Measurements from ENCODE around the gene ERF. TPM values are rescaled to one million over a fixed set of nuclear protein-coding genes. Genes with fewer than 3 reads are reported as not detected.

ERF gene
- total and polyA plus RNA-seq, 2 of the 4 experiments (the other 2 are of a cell fraction): 5.2 to 32.4 TPM

DNA sequence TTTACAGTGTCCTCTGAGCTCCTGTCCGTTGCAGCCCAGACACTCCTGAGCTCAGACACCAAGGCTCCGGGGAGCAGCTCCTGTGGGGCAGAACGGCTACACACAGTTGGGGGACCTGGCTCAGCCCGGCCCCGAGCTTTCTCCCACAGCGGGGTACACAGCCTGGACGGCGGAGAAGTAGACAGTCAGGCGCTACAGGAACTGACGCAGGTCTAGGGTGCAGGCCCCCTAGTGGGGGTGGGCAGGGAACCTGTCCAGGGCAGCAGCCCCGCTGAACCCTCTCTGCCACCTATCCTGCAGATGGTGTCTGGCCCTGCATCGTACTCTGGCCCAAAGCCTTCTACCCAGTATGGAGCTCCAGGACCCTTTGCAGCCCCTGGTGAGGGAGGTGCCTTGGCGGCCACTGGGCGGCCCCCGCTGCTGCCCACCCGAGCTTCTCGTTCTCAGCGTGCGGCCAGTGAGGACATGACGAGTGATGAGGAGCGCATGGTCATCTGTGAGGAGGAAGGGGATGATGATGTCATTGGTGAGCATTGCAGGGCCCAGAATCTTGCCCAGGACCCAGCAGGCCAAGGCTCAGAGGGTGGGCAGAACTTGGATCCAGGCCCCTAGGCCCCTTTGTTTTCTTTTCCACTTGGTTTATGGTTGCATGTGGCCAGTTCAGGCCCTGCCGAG lies 34.1 kb upstream of the ERF start:
- in situ Hi-C loops (cut with MboI; ENCODE audit: low sequenced_read_pairs) (no loop called here), intact Hi-C loops (cut with micrococcal nuclease) (no loop called here)

More for the DNA sequence above, 34.1 kb upstream of the ERF start:
- Histone ChIP-seq H3K4me2 (ENCODE audit: low read depth, low read length) (no peak overlapping the region), H3K9me1 (ENCODE audit: insufficient read depth, low read length) (peaks cover 7% of the 10 kb centered on the region; the same call in 1 of the 2 replicates), H2BK15ac (ENCODE audit: low read depth, low read length) (no peak overlapping the region), H4K20me1 (ENCODE audit: insufficient read depth, low read length) (peaks cover 24% of the 10 kb centered on the region), H3K9ac (ENCODE audit: low read depth, low read length) (no peak overlapping the region), H3K56ac (ENCODE audit: extremely low read depth, insufficient read depth, low read length) (no peak overlapping the region), H3K4me1 (ENCODE audit: control insufficient read depth, insufficient read depth, low read length) (peaks cover 16% of the 10 kb centered on the region), H3K23ac (ENCODE audit: low read depth, low read length) (no peak overlapping the region), H3K79me1 (ENCODE audit: low read depth in 1 of 2, low read length in 2 of 2) (peaks cover 25 to 35% of the 10 kb centered on the region in 2 experiments), H2BK20ac (ENCODE audit: low read depth, low read length) (no peak overlapping the region), H3K9me3 (ENCODE audit: control insufficient read depth, insufficient read depth, low read length) (no peaks in the 10 kb centered on the region), H3K27me3 (ENCODE audit: control insufficient read depth, insufficient read depth, low read length) (no peaks in the 10 kb centered on the region), H4K91ac (ENCODE audit: insufficient read depth, low read depth, low read length) (no peak overlapping the region), H2BK120ac (ENCODE audit: low read depth, low read length) (no peak overlapping the region), H4K5ac (ENCODE audit: low read depth, low read length) (no peak overlapping the region), H2AK9ac (replicated peaks; ENCODE audit: low read depth, low read length, poor library complexity) (no peak overlapping the region), H2AK5ac (ENCODE audit: low read depth, low read length) (no peak overlapping the region), H3K14ac (replicated peaks; ENCODE audit: low read depth, low read length) (no peak overlapping the region), H3K4ac (ENCODE audit: low read depth, low read length) (no peak overlapping the region), H2AFZ (replicated peaks; ENCODE audit: low read length, poor library complexity) (no peak overlapping the region), H3K27ac (ENCODE audit: insufficient read depth, low read length) (no peak overlapping the region), H3K36me3 (ENCODE audit: control insufficient read depth, insufficient read depth, low read length) (peaks cover 68% of the 10 kb centered on the region), H3K4me3 (ENCODE audit: insufficient read depth, low read depth, low read length) (no peak overlapping the region), H4K8ac (ENCODE audit: low read depth in 2 of 2, low read length in 2 of 2) (no peak overlapping the region), H2BK5ac (ENCODE audit: low read depth, low read length, poor library complexity, severe bottlenecking) (no peak overlapping the region), H3K18ac (ENCODE audit: low read depth, low read length) (no peak overlapping the region)
- ATAC-seq (ENCODE audit: low read depth): no peak
- WGBS, 2 experiments (ENCODE audit: extremely low coverage in 2 of 2, insufficient read length in 1 of 2): 93% methylated on average over 14 of the region's 22 CpGs; no CpG with 5 or more reads in 1 of the 2 experiments
- BruUV-seq (replicated peaks): no TSS peak
- dilution Hi-C loops (cut with HindIII; ENCODE audit: low sequenced_read_pairs, unreplicated experiment): no loop called here
- ChIA-PET CTCF (no interaction called here), POLR2A (ENCODE audit: unreplicated experiment) (no interaction called here)
- no peak for DNase-seq
- TF ChIP-seq BHLHE40 (IDR thresholded peaks at IDR 0.05; ENCODE audit: low read depth, low read length): no peak
- TF ChIP-seq POLR2A (IDR thresholded peaks at IDR 0.05; ENCODE audit: low read depth, low read length): no peak
- TF ChIP-seq MXI1 (IDR thresholded peaks at IDR 0.05; ENCODE audit: borderline replicate concordance, low read depth, low read length): no peak
- no peak for TF ChIP-seq MAZ (IDR thresholded peaks at IDR 0.05; ENCODE audit: borderline replicate concordance, low read depth, low read length)
- TF ChIP-seq CEBPB (IDR thresholded peaks at IDR 0.05; ENCODE audit: low read depth, low read length): no peak
- TF ChIP-seq NFE2L2 (IDR thresholded peaks at IDR 0.05; ENCODE audit: low read depth, low read length): no peak
- no peak for TF ChIP-seq CHD1 (IDR thresholded peaks at IDR 0.05; ENCODE audit: low read depth, low read length)
- TF ChIP-seq RFX5 (IDR thresholded peaks at IDR 0.05; ENCODE audit: low read depth, low read length): no peak
- no peak for TF ChIP-seq RAD21 (IDR thresholded peaks at IDR 0.05; ENCODE audit: low read length)
- TF ChIP-seq ELK1 (IDR thresholded peaks at IDR 0.05; ENCODE audit: borderline replicate concordance, low read depth, low read length): no peak
- TF ChIP-seq, protein P1, sequence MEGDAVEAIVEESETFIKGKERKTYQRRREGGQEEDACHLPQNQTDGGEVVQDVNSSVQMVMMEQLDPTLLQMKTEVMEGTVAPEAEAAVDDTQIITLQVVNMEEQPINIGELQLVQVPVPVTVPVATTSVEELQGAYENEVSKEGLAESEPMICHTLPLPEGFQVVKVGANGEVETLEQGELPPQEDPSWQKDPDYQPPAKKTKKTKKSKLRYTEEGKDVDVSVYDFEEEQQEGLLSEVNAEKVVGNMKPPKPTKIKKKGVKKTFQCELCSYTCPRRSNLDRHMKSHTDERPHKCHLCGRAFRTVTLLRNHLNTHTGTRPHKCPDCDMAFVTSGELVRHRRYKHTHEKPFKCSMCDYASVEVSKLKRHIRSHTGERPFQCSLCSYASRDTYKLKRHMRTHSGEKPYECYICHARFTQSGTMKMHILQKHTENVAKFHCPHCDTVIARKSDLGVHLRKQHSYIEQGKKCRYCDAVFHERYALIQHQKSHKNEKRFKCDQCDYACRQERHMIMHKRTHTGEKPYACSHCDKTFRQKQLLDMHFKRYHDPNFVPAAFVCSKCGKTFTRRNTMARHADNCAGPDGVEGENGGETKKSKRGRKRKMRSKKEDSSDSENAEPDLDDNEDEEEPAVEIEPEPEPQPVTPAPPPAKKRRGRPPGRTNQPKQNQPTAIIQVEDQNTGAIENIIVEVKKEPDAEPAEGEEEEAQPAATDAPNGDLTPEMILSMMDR (conservative IDR thresholded peaks at IDR 0.05; ENCODE audit: low read depth, low read length): no peak
